DMS 273 (cell line): ENCODE measurements around the gene MRLN.
"Not testable (repeated sequence)": the region's sequence is repeated elsewhere in the genome, so short reads cannot be mapped to it uniquely, and the experiment has no call there.

Source experiments
- DNase-seq: peaks from one replicate; lab custom pipeline; 2025; ENCODE audit not compliant: unreplicated experiment; lab: John Stamatoyannopoulos, UW

MRLN gene

GRCh38 chr10:59748834-59749233 is 4.4 kb downstream of the MRLN start:
- DNase-seq: no peak

- DNase-seq: no peak
Measured at GRCh38 chr10:59745163-59745650, 8.0 kb downstream of the MRLN start.

- not testable (repeated sequence) for DNase-seq
Measured at GRCh38 chr10:59744762-59745161, 8.5 kb downstream of the MRLN start.

GRCh38 chr10:59744156-59744555 is 9.1 kb downstream of the MRLN start:
- not testable (repeated sequence) for DNase-seq

- DNase-seq: no peak
Measured at GRCh38 chr10:59741583-59741982, 11.7 kb downstream of the MRLN start.

- DNase-seq: no peak
Measured at GRCh38 chr10:59741048-59741447, 12.2 kb downstream of the MRLN start.

GRCh38 chr10:59736749-59737148 is 16.5 kb downstream of the MRLN start:
- DNase-seq: no peak

- no peak for DNase-seq
Measured at GRCh38 chr10:59735296-59735695, 18.0 kb downstream of the MRLN start.

- DNase-seq: no peak
Measured at GRCh38 chr10:59734014-59734462, 19.2 kb downstream of the MRLN start.

GRCh38 chr10:59733321-59734013 is 19.8 kb downstream of the MRLN start:
- DNase-seq: not testable (repeated sequence)

GRCh38 chr10:59732849-59733248 is 20.4 kb downstream of the MRLN start:
- not testable (repeated sequence) for DNase-seq

- DNase-seq: not testable (repeated sequence)
Measured at GRCh38 chr10:59729167-59729566, 24.1 kb downstream of the MRLN start.

- DNase-seq: no peak
Measured at GRCh38 chr10:59724098-59724938, 28.9 kb downstream of the MRLN start.

GRCh38 chr10:59720377-59720776 is 32.9 kb downstream of the MRLN start:
- DNase-seq: no peak

- no peak for DNase-seq
Measured at GRCh38 chr10:59719374-59719773, 33.9 kb downstream of the MRLN start.

- no peak for DNase-seq
Measured at GRCh38 chr10:59718257-59718656, 35.0 kb downstream of the MRLN start.

GRCh38 chr10:59713196-59713821 is 39.9 kb downstream of the MRLN start:
- no peak for DNase-seq

- no peak for DNase-seq
Measured at GRCh38 chr10:59711871-59712494, 41.3 kb downstream of the MRLN start.

GRCh38 chr10:59709395-59710125 is 43.7 kb downstream of the MRLN start, which contains the start of gene SLC16A9:
SLC16A9 (minus strand) TSS chr10:59709850; CDS start chr10:59684291, 25,559 bp downstream.
- DNase-seq: peak; percentile 77

GRCh38 chr10:59708816-59709394 is 44.4 kb downstream of the MRLN start:
- DNase-seq: peak; percentile 65
